ENCODE data around the gene SKAP1.

SKAP1 gene

GRCh38 chr17:48139944-48140343 lies 290.1 kb downstream of the SKAP1 start:
- Histone ChIP-seq H3K27me3 (ENCODE audit: low read depth, low read length) (peaks cover 5% of the 10 kb centered on the region), H3K4me1 (ENCODE audit: control insufficient read depth in 1 of 2, insufficient read depth in 2 of 2, low read length in 2 of 2) (no peaks in the 10 kb centered on the region), H3K27ac (ENCODE audit: low read length) (no peak overlapping the region), H3K4me3 (ENCODE audit: low read depth in 1 of 2, low read length in 2 of 2) (no peak overlapping the region), H3K36me3 (ENCODE audit: control insufficient read depth in 1 of 2, insufficient read depth in 2 of 2, low read length in 2 of 2) (no peaks in the 10 kb centered on the region), H3K9me3 (ENCODE audit: control insufficient read depth in 1 of 2, low read length in 2 of 2) (no peaks in the 10 kb centered on the region)

DNA sequence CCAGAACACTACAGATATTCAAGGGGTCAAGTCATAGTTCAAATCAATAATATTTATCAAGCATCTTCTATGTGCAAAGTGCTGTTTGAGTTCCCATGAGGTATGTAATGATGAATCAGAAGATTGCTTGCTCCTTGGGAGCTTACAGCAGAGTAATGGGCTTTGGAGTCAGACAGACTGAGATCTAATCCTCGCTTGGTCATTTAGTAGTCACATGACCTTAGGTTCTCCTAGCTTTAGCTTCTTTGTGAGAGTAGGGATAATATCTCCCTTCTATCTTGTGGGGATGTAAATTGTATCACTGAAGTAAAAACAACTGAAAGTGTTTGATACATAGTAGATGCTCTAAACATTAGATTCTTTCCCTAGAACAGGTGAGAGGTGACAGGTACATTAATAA lies 292.4 kb downstream of the SKAP1 start:
- H3K4me3 ChIP-seq (ENCODE audit: low read depth in 1 of 2, low read length in 2 of 2): no peak overlapping the region
- H3K4me1 ChIP-seq (ENCODE audit: control insufficient read depth in 1 of 2, insufficient read depth in 2 of 2, low read length in 2 of 2): no peaks in the 10 kb centered on the region
- H3K27ac ChIP-seq (ENCODE audit: low read length): no peak overlapping the region
- H3K9me3 ChIP-seq (ENCODE audit: control insufficient read depth in 1 of 2, low read length in 2 of 2): no peaks in the 10 kb centered on the region
- no peaks in the 10 kb centered on the region for H3K27me3 ChIP-seq (ENCODE audit: low read depth, low read length)
- no peaks in the 10 kb centered on the region for H3K36me3 ChIP-seq (ENCODE audit: control insufficient read depth in 1 of 2, insufficient read depth in 2 of 2, low read length in 2 of 2)

GRCh38 chr17:48134912-48135480 lies 295.0 kb downstream of the SKAP1 start:
- no peaks in the 10 kb centered on the region for H3K9me3 ChIP-seq (ENCODE audit: control insufficient read depth in 1 of 2, low read length in 2 of 2)
- no peak overlapping the region for H3K4me3 ChIP-seq (ENCODE audit: low read depth in 1 of 2, low read length in 2 of 2)

DNA sequence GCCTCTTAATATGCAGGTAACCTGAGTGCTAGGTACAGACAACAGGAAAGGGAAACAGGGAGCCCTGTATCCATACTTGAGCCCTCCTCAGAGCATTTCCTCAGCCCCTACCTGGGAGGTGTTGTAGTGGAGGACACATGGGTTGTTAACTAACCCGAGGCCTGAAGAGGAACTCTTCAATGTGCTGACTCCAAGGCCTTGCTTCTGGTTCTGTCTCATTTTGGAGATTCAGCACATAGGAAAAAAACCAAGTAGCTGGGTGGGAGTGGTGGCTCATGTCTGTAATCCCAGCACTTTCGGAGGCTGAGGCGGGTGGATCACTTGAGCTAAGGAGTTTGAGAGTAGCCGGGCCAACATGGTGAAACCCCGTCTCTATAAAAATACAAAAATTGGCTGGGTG lies 297.6 kb downstream of the SKAP1 start:
- Histone ChIP-seq H3K36me3 (ENCODE audit: control insufficient read depth in 1 of 2, insufficient read depth in 2 of 2, low read length in 2 of 2) (no peaks in the 10 kb centered on the region), H3K27me3 (ENCODE audit: low read depth, low read length) (no peaks in the 10 kb centered on the region), H3K9me3 (ENCODE audit: control insufficient read depth in 1 of 2, low read length in 2 of 2) (no peaks in the 10 kb centered on the region), H3K27ac (ENCODE audit: low read length) (no peak overlapping the region), H3K4me1 (ENCODE audit: control insufficient read depth in 1 of 2, insufficient read depth in 2 of 2, low read length in 2 of 2) (no peaks in the 10 kb centered on the region), H3K4me3 (ENCODE audit: low read depth in 1 of 2, low read length in 2 of 2) (no peak overlapping the region)

More at GRCh38 chr17:48134912-48135480, 295.0 kb downstream of the SKAP1 start:
- no peaks in the 10 kb centered on the region for H3K27me3 ChIP-seq (ENCODE audit: low read depth, low read length)
- no peaks in the 10 kb centered on the region for H3K4me1 ChIP-seq (ENCODE audit: control insufficient read depth in 1 of 2, insufficient read depth in 2 of 2, low read length in 2 of 2)
- no peak overlapping the region for H3K27ac ChIP-seq (ENCODE audit: low read length)
- no peaks in the 10 kb centered on the region for H3K36me3 ChIP-seq (ENCODE audit: control insufficient read depth in 1 of 2, insufficient read depth in 2 of 2, low read length in 2 of 2)

DNA sequence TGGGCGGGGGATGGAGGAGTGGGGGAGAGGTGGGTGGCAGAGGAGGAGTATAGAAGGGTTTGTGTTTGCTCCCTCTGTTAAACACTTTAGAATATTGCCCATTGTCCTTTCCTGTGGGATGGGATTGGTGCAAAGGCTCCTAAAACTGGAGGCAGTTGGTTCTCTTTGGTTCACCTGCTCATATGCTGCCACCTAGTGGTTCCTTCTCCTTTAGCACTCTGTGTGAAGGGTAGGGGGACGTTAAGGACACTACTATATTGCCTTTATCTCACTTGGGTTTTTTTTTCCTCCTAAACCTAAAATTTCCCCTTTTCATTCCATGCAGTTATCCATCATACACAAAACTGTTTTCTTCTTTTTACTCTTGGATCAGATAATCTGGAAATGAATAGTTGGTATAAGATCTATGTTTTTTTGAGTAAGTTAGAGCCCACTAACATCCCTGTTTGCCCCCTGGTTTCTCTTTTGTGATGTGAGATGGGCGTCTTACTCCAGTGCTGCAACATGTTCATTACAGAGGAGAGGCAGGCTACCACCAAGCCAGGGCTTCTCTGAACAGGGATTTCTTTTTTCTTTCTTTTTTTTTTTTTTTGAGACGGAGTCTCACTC lies 298.7 kb downstream of the SKAP1 start:
- no peaks in the 10 kb centered on the region for H3K27me3 ChIP-seq (ENCODE audit: low read depth, low read length)
- H3K36me3 ChIP-seq (ENCODE audit: control insufficient read depth in 1 of 2, insufficient read depth in 2 of 2, low read length in 2 of 2): peaks cover 0 to 5% of the 10 kb centered on the region in 2 donors
- no peak overlapping the region for H3K27ac ChIP-seq (ENCODE audit: low read length)
- H3K4me3 ChIP-seq (ENCODE audit: low read depth in 1 of 2, low read length in 2 of 2): no peak overlapping the region
- H3K9me3 ChIP-seq (ENCODE audit: control insufficient read depth in 1 of 2, low read length in 2 of 2): no peaks in the 10 kb centered on the region
- no peaks in the 10 kb centered on the region for H3K4me1 ChIP-seq (ENCODE audit: control insufficient read depth in 1 of 2, insufficient read depth in 2 of 2, low read length in 2 of 2)

- H3K4me1 ChIP-seq (ENCODE audit: control insufficient read depth in 1 of 2, insufficient read depth in 2 of 2, low read length in 2 of 2): no peaks in the 10 kb centered on the region
- H3K36me3 ChIP-seq (ENCODE audit: control insufficient read depth in 1 of 2, insufficient read depth in 2 of 2, low read length in 2 of 2): peaks cover 6 to 11% of the 10 kb centered on the region in 2 donors
- H3K27me3 ChIP-seq (ENCODE audit: low read depth, low read length): no peaks in the 10 kb centered on the region
Measured at GRCh38 chr17:48129981-48130380, 300.0 kb downstream of the SKAP1 start.

DNA sequence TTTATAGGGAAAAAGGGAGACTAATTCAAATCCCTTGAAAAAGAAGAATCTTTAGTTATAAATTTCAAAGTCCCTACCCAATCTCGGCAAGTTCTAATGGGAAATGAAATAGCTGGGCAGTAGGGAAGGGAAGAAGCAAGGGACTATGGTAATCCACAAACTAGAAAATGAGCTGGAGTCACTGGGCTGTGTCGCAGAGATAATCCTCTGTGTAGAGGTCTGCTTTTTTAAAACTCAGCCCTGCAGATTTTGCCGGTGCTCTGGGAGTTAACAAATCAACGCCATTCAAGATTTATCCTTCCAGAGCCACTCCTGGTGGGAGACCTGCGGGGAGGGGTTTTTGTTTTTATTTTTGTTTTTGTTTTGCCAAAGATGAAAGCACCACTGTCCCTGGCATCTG lies 301.6 kb downstream of the SKAP1 start:
- Histone ChIP-seq H3K4me3 (ENCODE audit: low read depth in 1 of 2, low read length in 2 of 2) (no peak overlapping the region), H3K27ac (ENCODE audit: low read length) (no peak overlapping the region), H3K36me3 (ENCODE audit: control insufficient read depth in 1 of 2, insufficient read depth in 2 of 2, low read length in 2 of 2) (peaks cover 10 to 14% of the 10 kb centered on the region in 2 donors), H3K4me1 (ENCODE audit: control insufficient read depth in 1 of 2, insufficient read depth in 2 of 2, low read length in 2 of 2) (no peaks in the 10 kb centered on the region), H3K27me3 (ENCODE audit: low read depth, low read length) (no peaks in the 10 kb centered on the region), H3K9me3 (ENCODE audit: control insufficient read depth in 1 of 2, low read length in 2 of 2) (no peaks in the 10 kb centered on the region)

More at GRCh38 chr17:48129981-48130380, 300.0 kb downstream of the SKAP1 start:
- Histone ChIP-seq H3K27ac (ENCODE audit: low read length) (no peak overlapping the region), H3K4me3 (ENCODE audit: low read depth in 1 of 2, low read length in 2 of 2) (no peak overlapping the region), H3K9me3 (ENCODE audit: control insufficient read depth in 1 of 2, low read length in 2 of 2) (no peaks in the 10 kb centered on the region)

DNA sequence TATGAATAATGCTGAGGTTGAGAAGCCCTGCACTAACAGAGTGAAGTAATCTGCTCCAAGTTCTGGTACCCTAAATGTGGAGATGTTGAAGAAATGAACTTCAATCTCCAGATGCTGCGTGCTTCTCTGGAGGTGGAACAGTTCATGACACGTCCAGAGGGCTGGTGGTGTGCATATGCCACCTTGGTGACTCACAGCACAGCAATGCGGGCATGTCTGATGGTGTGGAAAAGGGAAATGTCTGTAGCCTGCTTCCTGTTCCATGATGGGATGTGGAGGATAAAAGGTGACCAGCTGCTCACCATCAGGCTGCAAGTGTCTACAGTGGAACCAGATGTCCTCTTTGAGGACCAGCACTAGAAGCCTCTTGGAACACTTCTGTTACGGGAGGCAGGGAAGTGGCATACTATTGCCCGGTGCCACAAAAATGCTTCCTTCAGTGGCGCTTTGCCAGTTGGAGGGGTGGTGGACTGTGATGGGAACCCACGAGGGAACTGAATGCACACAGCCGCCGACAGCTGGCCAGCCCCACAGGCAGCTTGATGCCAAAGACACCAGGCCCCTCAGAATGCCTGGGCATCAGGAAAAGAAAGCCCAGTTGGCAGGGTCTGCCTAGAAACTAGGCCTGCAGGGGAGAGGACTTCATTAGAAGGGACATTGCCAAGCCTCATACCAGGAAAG lies 302.5 kb downstream of the SKAP1 start:
- Histone ChIP-seq H3K27me3 (ENCODE audit: low read depth, low read length) (no peaks in the 10 kb centered on the region), H3K27ac (ENCODE audit: low read length) (no peak overlapping the region), H3K9me3 (ENCODE audit: control insufficient read depth in 1 of 2, low read length in 2 of 2) (no peaks in the 10 kb centered on the region), H3K36me3 (ENCODE audit: control insufficient read depth in 1 of 2, insufficient read depth in 2 of 2, low read length in 2 of 2) (peaks cover 18 to 23% of the 10 kb centered on the region in 2 donors), H3K4me3 (ENCODE audit: low read depth in 1 of 2, low read length in 2 of 2) (no peak overlapping the region), H3K4me1 (ENCODE audit: control insufficient read depth in 1 of 2, insufficient read depth in 2 of 2, low read length in 2 of 2) (no peaks in the 10 kb centered on the region)

GRCh38 chr17:48126532-48126850 lies 303.5 kb downstream of the SKAP1 start:
- no peaks in the 10 kb centered on the region for H3K4me1 ChIP-seq (ENCODE audit: control insufficient read depth in 1 of 2, insufficient read depth in 2 of 2, low read length in 2 of 2)
- no peaks in the 10 kb centered on the region for H3K9me3 ChIP-seq (ENCODE audit: control insufficient read depth in 1 of 2, low read length in 2 of 2)
- H3K27ac ChIP-seq (ENCODE audit: low read length): no peak overlapping the region
- no peaks in the 10 kb centered on the region for H3K27me3 ChIP-seq (ENCODE audit: low read depth, low read length)
- no peak overlapping the region for H3K4me3 ChIP-seq (ENCODE audit: low read depth in 1 of 2, low read length in 2 of 2)
- H3K36me3 ChIP-seq (ENCODE audit: control insufficient read depth in 1 of 2, insufficient read depth in 2 of 2, low read length in 2 of 2): peaks cover 28 to 33% of the 10 kb centered on the region in 2 donors

GRCh38 chr17:48125829-48126531 lies 304.0 kb downstream of the SKAP1 start:
- H3K4me3 ChIP-seq (ENCODE audit: low read depth in 1 of 2, low read length in 2 of 2): no peak overlapping the region
- H3K27ac ChIP-seq (ENCODE audit: low read length): no peak overlapping the region
- H3K36me3 ChIP-seq (ENCODE audit: control insufficient read depth in 1 of 2, insufficient read depth in 2 of 2, low read length in 2 of 2): peaks cover 33 to 38% of the 10 kb centered on the region in 2 donors
- H3K27me3 ChIP-seq (ENCODE audit: low read depth, low read length): no peaks in the 10 kb centered on the region
- H3K9me3 ChIP-seq (ENCODE audit: control insufficient read depth in 1 of 2, low read length in 2 of 2): no peaks in the 10 kb centered on the region
- no peaks in the 10 kb centered on the region for H3K4me1 ChIP-seq (ENCODE audit: control insufficient read depth in 1 of 2, insufficient read depth in 2 of 2, low read length in 2 of 2)

DNA sequence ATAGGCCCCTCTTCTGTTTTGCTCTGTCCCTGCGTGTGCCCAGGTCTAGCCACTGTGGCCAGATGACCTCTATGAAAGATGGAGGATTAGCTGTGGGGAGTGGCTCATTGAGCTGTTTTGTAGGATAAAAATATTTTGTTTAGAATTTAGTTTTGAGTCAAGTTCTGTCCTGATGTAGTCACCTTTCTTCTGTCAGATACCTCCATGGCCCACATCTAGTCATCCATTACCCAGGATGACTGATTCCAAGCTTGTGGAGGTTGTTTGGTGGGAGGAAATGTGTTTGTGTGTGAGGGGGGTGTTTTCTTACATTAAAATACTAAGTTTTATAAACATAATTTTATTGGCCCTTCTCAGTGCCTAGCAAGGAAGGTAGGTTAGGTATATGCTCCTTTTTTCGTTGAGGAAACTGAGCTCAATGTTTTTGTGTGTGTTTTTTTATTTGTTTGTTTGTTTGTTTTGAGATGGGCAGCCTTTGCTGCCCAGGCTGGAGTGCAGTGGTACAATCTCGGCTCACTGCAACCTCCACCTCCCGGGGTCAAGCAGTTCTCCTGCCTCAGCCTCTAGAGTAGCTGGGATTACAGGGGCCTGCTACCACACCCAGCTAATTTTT lies 306.1 kb downstream of the SKAP1 start:
- no peaks in the 10 kb centered on the region for H3K27me3 ChIP-seq (ENCODE audit: low read depth, low read length)
- no peak overlapping the region for H3K4me3 ChIP-seq (ENCODE audit: low read depth in 1 of 2, low read length in 2 of 2)
- H3K36me3 ChIP-seq (ENCODE audit: control insufficient read depth in 1 of 2, insufficient read depth in 2 of 2, low read length in 2 of 2): peaks cover 44 to 48% of the 10 kb centered on the region in 2 donors
- no peak overlapping the region for H3K27ac ChIP-seq (ENCODE audit: low read length)
- no peaks in the 10 kb centered on the region for H3K9me3 ChIP-seq (ENCODE audit: control insufficient read depth in 1 of 2, low read length in 2 of 2)
- H3K4me1 ChIP-seq (ENCODE audit: control insufficient read depth in 1 of 2, insufficient read depth in 2 of 2, low read length in 2 of 2): no peaks in the 10 kb centered on the region

Data from muscle layer of duodenum (tissue), 2 donors.